Suppressor macrophage (primary cell): Measurements from ENCODE around the gene RBMS1.
"Not testable (repeated sequence)": the region's sequence is repeated elsewhere in the genome, so short reads cannot be mapped to it uniquely, and the experiment has no call there.

Source experiments
- DNase-seq, 4 experiments: peaks; one replicate each; pipeline ENCODE4 v3.0.0-alpha.2; 2020 to 2022

The RBMS1 gene

DNA sequence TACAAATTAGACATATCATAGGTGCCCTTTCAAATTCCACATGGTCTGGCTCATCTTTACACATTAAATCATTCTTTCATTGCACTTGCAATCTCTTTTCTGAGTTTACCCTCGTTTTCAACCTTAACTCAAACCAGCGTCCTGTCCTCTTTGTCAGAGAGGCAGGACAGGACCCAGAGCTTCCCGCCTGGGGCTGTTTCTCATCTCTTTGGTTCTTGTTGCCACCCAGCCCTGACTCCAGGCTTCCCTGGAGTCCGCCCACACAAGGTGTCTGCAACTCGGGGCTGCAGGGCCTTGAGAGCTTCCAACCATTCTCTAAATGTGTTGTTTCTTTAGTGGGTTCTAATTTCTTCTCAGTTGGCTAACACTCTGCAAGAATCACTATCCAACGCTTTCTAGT is 24.4 kb downstream of the RBMS1 start:
- DNase-seq: no peak

DNA sequence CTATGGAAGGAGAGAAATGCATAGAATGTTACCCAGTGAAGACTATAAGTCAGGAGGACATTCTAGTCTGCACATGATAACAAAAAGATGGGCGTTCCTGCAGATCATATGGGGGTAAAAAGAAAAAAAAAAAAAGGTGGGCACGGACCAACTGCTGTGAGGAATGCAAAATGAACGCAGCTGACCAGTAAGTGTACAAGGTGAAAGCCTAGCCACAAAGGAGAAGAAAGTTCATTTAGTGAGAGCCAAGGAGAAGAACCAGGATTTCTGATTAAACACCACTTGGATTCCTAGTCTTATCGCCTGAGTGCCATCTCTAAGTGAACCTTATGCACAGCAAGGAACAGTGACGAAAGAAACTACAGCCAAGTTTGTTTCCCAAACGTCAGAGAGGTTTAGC is 26.5 kb downstream of the RBMS1 start:
- no peak for DNase-seq

DNA sequence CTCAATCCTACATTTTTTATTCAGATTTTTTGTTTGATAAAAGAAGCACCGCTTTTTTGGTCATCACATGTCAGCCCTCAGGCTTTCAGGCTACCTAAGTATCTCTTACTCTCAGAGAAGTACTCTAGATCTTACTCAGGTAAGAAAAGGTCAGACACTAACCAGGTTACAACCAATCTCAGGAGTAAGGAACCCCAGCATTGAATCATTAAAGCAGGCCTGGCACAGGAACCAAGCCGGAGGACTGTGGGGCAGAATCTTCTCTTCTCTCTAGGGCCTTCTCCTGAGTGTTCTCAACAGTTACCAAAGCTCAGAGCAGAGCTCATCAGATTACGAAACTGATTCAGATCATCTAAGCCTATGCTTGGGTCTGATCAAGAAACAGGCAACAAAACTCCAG is 28.2 kb downstream of the RBMS1 start:
- DNase-seq: peak in 1 of 4 experiments; percentile 16

DNA sequence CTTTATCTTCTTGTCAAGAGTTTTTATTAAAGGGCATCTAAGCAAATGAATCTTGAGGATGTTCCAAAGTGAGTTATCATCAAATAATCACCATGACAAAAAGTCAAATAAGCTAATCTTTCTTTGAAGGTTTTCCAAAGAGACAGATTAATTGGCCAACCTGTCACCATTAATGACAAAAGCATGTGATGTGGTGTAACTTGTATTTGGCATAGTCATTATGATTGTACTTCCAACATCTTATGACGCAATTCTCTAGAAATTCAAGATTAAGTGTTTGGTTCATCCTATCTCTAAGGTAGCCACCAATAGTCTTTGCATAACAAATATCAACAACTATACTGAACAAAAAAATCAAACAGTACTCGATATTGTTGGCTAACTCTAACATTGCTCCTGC is 28.6 kb downstream of the RBMS1 start:
- DNase-seq: peak in 1 of 4 experiments; percentile 10

DNA sequence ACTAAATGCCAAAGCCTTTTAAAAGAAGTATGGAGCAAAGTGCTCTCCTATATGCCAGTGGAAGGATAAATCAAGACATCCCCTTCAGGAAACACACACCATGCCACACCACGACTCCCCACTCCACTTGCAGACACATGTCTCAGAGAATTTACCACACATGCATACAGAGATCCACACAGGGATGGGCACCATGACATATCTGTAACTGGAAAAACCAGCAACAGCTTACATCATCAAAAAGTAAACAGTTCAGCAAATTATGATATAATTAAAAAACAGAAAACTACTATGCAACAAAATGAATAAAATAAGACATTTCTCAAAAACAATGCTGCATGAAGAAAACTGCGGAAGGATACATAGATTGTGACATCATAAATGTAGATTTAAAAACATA is 29.6 kb downstream of the RBMS1 start:
- DNase-seq: no peak

DNA sequence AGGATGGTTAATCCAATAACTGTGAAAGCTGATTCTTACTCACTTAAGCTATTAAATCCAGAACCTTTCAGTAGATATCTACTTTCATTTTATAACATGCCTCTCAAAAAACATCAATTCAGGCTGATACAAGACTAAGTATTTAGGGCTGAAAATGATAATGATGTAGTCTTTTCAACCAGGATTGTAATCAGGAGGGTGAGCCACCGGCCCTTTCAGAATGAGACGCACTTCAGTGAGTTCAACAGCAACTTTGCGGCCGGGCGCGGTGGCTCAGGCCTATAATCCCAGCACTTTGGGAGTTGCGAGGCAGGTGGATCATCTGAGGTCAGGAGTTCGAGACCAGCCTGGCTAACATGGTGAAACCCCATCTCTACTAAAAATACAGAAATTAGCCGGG is 30.4 kb downstream of the RBMS1 start:
- no peak for DNase-seq

DNA sequence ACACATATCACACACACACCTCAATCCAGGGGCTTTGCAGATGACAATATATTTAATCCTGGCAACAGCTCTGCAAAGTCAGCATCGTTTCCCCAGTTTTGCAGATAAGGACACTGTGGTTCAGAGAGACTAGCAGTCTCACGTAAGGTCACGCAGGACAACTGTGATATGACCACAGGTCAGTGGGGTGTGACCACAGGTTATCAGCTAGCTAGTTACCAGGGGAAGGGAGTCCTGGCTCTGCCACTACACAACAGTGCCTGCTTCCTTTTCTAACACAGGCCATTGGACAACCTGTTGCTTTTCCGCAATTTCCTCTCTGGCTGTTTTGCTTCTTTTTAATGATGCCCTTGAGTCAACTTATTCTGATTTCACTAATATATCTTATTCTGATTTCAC is 33.3 kb downstream of the RBMS1 start:
- DNase-seq: no peak

DNA sequence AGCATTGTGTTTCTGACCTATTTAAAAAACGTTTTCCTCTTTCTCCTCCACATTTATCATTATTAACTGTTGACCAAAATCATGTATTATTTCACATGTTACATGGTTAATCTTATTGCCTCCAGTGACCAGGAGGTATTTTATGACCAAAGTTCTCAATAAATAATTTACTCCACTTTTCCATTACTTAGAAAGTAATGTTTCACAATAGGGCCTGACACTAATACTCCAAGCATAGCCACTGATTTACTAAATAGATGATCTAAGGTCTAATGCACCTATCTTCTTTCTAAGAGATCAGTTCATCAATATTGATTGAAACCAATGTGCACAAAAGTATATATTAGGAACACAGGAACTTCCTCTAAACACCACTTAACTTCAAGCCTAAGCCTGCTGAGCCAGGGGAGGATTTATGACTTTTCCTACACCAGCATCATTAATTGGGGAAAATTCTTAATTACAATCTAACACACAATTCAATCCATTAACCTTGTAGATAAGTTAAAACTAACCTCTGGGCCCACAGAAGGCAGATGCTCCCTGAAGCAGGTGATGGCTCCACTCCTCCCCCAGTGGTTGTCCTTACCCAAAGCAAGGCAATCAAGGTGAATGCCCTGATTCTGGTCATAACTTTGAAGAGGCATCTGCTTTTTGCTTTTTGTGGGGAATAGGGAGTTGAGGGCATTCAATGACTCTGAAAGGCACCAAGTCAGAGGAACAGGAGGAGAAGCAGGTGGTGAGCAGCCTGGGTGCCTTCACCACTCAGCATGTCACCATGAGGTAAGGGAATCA is 33.9 kb downstream of the RBMS1 start:
- no peak for DNase-seq

DNA sequence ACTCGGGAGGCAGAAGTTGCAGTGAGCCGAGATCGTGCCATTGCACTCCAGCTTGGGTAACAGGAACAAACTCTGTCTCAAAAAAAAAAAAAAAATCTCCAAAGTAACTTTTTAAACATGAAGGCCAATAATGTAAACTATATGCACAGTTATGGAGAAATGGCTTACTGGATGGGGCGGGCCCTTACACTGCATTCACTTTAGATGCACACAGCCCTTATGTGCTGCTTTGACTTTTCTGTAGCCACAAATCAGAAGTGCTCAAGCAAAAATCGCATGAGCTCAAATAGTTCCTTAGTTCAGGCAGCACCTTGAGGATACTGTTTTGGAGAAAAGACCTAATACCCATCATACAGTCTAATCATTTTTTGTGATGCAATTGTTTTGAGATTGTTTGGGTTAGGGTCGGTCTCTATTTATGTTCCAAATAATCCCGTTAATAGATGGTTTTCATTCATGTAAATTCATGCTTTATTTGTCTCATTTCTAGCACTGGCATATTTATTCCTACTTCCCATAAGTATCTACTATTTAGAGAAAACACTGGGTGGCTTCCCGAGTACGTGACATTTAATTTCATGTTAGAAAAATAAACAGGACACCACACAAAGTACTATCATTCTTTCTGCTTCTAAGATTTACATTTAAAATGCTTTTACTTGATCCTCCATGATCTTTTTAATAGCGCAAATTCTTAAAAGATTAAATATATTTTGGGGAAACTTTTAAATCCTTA is 34.7 kb downstream of the RBMS1 start:
- no peak for DNase-seq

DNA sequence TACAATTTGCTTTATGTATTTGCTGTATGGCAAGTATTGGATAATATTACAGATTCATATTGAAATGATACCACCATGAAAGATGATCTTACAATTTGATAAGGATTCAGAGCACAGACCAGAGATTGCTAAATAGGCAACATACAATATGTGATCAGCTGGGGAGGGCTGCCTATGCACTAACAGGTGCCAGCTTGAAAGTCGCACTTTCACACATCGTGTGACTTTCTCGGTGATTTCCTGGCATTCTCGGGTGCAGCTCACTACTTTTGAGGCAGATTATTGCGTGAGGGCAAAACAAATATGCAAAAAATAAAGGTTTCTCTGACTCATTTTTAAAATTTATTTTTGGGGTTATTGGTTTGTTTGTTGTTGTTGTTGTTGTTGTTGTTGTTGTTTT is 36.0 kb downstream of the RBMS1 start:
- DNase-seq: no peak

DNA sequence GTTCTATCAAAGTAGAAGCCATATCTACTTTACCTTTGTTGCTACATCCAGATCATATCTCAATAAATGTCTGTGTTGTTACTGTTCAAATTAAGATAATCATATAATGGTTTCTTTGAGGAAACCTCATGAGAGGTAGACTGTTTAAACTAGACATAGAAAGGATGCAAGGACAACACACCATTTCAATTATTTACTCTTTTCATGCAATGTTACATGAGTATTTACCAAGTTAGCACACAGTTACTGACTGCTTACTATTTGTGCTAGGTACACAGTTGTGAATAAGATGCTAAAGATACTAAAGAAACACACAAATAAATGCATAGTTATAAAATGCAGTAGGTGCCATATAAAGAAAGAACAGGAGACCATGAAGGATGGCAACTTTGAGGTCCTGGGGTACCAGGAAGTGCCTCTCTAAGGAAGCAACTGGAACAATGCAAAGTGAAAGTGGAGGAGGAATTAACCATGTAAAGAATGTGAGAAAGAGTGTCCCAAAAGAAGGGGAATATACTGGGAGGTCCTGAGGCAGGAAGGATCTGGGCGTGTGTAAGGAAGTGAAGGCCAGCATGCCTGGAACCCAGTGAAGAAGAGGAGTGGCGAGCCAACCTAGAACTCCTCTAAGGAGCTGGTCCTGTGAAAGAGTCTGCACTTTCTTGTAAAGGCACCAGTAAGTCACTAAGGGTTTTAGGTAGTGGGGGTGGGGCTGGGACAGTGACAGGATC is 39.4 kb downstream of the RBMS1 start:
- DNase-seq: peak in 1 of 4 experiments; percentile 7

DNA sequence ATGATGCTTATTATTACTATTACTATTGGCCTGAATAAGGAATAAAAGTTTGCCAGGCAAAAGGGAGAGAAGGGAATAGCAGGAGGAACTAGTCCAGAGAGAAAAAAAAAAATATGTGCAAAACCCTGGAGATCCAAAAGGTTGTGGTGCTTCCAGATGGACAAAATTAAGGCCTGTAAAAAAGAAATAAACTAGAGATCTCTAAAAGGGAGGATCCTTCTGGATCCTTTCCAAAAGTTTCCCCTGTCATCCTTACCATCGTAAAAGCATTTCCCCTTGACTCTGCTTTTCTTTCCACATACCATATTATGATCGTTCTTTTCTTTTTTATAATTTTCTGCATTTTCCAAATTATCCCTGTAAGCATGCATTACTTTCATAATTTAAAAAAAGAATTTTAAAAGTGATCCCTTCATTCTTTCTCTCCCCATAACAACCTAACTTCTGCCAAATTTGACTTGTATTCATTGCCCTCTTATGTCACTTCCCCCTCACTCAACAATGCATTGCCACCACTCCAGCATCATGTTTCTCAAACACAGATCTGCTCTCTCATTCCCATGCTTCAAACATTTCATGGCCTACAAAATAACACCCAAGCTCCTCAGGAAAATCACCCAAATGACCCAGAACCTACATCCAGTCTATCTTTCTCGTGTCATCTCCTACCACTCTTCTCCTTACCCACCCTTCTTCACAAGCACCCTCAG is 40.3 kb downstream of the RBMS1 start:
- DNase-seq: no peak

DNA sequence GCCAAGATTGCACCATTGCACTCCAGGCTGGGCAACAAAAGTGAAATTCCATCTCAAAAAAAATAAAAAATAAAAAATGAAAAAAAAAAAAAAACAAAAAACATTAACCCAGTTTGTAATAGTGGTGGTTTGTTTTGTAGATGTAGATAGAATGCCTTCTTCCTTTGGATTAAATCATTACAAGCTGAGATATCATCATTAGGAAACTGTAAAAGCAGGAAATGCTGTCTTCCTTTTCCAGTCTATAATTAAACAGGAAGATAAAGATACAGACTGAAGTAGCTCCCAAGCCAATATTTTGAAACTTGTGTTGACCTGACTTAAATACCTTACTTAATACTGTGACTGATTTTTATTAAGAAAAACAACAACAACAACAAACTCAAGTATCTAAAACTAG is 43.1 kb downstream of the RBMS1 start:
- DNase-seq: peak in 1 of 4 experiments; percentile 8

DNA sequence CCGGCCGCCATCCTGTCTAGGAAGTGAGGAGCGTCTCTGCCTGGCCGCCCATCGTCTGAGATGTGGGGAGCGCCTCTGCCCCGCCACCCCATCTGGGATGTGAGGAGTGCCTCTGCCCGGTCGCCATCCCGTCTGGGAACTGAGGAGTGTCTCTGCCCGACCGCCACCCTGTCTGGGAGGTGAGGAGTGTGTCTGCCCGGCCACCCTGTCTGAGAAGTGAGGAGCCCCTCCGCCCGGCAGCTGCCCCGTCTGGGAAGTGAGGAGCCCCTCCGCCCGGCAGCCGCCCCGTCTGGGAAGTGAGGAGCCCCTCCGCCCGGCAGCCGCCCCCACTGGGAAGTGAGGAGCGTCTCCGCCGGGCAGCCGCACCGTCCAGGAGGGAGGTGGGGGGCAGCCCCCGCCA is 44.8 kb downstream of the RBMS1 start:
- not testable (repeated sequence) for DNase-seq

DNA sequence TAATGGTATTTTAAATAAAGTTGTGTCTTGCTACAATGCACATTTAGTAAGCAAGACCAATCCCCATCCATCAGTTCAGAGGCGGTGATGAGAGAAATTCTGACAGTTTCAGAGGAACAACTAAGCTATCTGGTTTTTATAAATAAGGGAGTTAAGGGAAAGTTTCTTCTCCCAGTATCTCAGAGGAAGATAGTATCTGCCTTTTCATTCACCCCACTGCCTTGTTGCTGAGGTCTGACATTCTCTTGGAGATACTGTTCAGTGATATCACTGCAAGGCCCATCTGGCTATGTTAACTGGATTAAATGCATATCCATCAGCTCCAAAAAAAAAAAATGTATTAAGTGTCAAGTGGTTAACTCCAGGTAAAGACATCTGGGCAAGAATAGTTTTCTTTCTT is 47.9 kb downstream of the RBMS1 start:
- DNase-seq: no peak

DNA sequence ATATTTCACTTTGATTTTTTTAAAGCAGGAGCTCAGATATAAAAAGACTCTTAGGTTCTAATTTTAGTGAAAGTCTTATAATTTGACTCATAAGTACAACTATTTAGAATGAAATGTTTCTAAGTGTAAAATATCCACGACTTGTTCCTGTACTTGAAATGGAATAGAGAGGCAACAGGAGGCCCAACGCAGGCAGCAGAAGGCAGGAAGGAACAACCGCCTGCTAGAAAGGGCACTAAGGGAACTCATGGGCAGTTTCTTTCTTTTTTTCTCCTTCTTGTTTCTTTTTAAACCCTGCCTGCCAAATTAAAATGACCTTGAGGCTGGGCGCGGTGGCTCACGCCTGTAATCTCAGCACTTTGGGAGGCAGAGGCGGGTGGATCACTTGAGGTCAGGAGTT is 51.0 kb downstream of the RBMS1 start:
- DNase-seq: no peak

DNA sequence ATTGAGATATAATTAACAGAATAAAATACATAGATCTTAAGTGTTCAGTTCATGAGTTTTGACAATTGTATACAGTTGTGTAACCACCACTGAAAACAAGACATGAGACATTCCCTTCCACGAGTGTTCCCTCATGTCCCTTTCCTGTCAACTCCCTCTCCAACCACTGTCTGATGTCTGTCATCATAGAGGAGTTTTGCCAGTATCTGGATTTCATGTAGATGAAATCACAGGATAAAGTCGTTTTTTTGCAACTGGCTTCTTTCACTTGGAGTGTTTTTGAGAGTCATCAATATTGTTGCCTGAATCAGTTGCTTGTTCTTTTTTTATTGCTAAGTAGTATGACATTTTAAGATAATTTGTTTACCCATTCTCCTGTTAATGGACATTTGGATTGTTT is 52.7 kb downstream of the RBMS1 start:
- DNase-seq: no peak

DNA sequence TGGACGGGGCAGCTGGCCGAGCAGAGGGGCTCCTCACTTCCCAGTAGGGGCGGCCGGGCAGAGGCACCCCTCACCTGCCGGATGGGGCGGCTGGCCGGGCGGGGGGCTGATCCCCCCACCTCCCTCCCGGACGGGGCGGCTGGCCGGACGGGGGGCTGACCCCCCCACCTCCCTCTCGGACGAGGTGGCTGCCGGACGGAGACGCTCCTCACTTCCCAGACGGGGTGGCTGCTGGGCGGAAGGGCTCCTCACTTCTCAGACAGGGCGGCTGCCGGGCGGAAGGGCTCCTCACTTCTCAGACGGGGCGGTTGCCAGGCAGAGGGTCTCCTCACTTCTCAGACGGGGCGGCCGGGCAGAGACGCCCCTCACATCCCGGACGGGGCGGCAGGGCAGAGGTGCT is 54.6 kb downstream of the RBMS1 start:
- DNase-seq: not testable (repeated sequence)

DNA sequence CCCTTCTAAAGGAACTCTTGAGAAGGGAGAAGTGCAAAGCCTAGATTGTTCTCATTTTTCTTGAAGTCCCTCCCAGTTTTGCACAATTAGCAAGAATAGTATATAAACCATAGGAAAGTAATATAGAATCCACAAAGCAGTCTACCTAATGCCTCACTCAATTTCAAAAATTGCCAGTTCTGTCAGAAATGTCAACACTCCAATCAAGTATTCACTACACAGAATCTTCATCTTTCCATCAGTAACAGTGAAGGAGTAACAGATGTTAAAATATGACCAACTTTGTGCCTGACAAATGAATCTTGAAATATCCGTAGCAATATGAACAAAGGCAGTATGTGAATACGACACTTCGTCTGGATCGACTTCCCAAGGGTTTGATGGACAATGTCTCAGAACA is 56.3 kb downstream of the RBMS1 start:
- DNase-seq: no peak

DNA sequence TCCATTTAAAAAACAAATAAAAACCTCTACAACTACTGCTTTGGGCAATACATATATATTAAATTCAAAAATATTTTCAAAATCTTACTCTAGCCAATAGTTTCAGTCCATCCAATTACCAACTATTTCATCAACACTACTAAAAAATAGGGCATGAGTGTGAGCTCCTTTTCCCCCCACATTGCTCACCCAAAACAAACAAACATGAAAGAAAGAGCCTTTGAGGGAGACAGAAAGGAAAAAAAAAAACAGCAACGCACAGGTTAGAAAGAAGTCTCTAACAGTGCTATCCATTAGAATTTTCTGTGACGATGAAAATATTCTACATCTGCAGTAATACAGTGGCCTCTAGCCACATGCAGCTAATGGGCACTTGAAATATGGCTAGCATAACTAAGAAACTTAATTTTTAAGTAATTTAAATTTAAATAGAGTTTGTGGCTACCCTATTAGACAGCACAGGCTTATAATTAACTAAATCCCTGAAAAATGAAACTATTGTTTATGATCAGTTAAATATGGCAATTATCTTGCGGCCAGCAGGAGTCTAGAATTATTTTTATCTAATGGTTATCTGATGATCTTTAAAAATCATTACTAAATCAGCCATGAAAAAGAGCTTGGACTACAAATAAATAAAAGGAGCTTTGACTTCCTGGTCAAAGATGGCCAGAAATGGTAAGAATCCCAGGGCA is 59.2 kb downstream of the RBMS1 start:
- no peak for DNase-seq

DNA sequence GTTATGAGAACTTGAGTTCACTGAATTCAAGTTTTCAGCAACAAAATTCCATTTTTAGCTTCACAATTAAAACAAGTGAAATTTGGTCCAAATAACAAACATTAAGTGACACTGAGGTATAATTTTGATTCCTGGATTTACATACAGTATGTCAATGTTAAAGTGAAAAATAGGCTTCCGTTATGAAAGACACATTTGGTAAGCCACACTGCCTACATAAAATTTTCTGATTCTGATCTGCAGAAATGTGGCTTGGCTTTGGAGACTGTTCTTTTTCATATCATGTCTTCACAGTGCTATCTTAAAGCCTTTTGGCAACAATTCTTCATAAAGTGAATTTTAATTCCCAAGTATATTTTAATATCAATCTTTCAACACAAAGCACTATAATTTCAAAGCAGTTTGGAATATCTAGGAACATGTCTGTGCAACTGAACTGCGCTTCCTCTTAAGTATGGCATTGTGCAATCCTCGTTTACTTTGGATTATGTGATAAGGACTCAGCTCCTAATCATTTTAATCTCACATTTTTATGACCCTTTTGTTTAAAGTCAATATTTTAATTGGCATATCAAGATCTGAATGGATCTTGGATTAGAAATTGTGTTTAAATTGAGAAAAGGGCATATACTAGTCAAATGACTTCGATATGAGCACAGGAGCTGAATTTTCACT is 60.0 kb downstream of the RBMS1 start:
- DNase-seq: peak in 2 of 4 experiments; percentile 47 to 61

DNA sequence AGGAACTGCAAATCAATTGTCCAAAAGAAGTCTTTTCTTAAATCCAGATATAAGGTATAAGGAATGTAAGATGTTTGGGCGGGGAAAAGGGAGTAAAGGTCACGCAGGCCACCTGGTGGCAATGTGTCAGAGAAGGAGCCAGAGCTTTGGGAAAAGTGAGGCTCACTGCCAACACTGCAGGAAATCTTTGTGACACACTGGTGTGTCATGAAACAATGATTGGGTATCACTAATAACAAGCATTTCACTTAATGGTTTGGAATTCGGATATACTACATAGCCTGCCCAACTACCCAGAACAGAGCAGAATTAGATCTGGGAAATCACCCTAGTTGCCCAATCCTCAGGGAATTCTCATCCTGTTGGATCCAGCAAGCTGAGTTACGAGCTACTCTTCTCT is 61.0 kb downstream of the RBMS1 start:
- DNase-seq: no peak
